Smooth muscle cell (in vitro differentiated cells): ENCODE data around the gene DNAI4. TPM values are rescaled to one million over a fixed set of nuclear protein-coding genes. Genes with fewer than 3 reads are reported as not detected.

Experiments used
- DNase-seq: peaks from one replicate; lab custom pipeline; 2025; ENCODE audit not compliant: unreplicated experiment; lab: John Stamatoyannopoulos, UW
- H2AFZ ChIP-seq: fragments of 200-600 bp; sonication (generic); 2 replicates; pipeline ENCODE4 v1.6.0; 2016; ENCODE audit warnings: antibody characterized with exemption, low read depth, mild to moderate bottlenecking
- H3F3A ChIP-seq: fragments of 200-600 bp; sonication (generic); 2 replicates; pipeline ENCODE4 v1.6.0; 2017; ENCODE audit warnings: antibody characterized with exemption, low read depth
- H3K27ac ChIP-seq: fragments of 200-600 bp; sonication (generic); 2 replicates; pipeline ENCODE4 v1.5.1; 2016; ENCODE audit warnings: low read depth, mild to moderate bottlenecking
- H3K27me3 ChIP-seq: fragments of 200-600 bp; sonication (generic); 2 replicates; pipeline ENCODE4 v1.6.1; 2016; ENCODE audit warnings: low read depth, mild to moderate bottlenecking
- H3K36me3 ChIP-seq: fragments of 200-600 bp; sonication (generic); 2 replicates; pipeline ENCODE4 v1.5.1; 2016; ENCODE audit warnings: low read depth
- H3K4me1 ChIP-seq: fragments of 200-600 bp; sonication (generic); 2 replicates; pipeline ENCODE4 v1.5.1; 2016; ENCODE audit warnings: low read depth
- H3K4me2 ChIP-seq: fragments of 200-600 bp; sonication (generic); 2 replicates; pipeline ENCODE4 v1.6.0; 2016; ENCODE audit warnings: mild to moderate bottlenecking
- H3K4me3 ChIP-seq: fragments of 200-600 bp; sonication (generic); 2 replicates; pipeline ENCODE4 v1.5.1; 2016; ENCODE audit warnings: mild to moderate bottlenecking
- H3K79me2 ChIP-seq: fragments of 200-600 bp; sonication (generic); 2 replicates; pipeline ENCODE4 v1.6.0; 2016; ENCODE audit warnings: low read depth, mild to moderate bottlenecking
- H3K9ac ChIP-seq: fragments of 200-600 bp; sonication (generic); 2 replicates; pipeline ENCODE4 v1.6.0; 2016; ENCODE audit warnings: low read depth
- H3K9me3 ChIP-seq: fragments of 200-600 bp; sonication (generic); replicated peaks from 2 replicates; pipeline ENCODE4 v1.5.1; 2016; ENCODE audit warnings: low read depth
- H4K20me1 ChIP-seq: fragments of 200-600 bp; sonication (generic); 2 replicates; pipeline ENCODE4 v1.6.0; 2016; ENCODE audit warnings: low read depth
- CTCF ChIP-seq: fragments of 200-600 bp; sonication (generic); IDR thresholded peaks from 2 replicates; pipeline ENCODE4 v1.5.1; 2017; ENCODE audit warnings: borderline replicate concordance, mild to moderate bottlenecking, antibody characterized with exemption; ENCODE audit not compliant: insufficient read depth, poor library complexity, severe bottlenecking
- WGBS: methylation state at CpG from one replicate; pipeline ENCODE4 v1.1.7; 2016; ENCODE audit warnings: low lambda C conversion rate; 5-methylcytosine and 5-hydroxymethylcytosine counted together
- polyA plus RNA-seq: library from polyadenylated mRNA; unstranded; fragments of >200 nt; fragmentation: Nextera tagmentation; extraction: Ambion mirVana; gene quantifications from 2 replicates; pipeline ENCODE4 v1.2.1, GENCODE V29; 2016
- total RNA-seq: library from RNA; depleted of rRNA; stranded (reverse); fragments of >200 nt; gene quantifications from 2 replicates; pipeline ENCODE4 v1.2.3, GENCODE V29; 2014

DNAI4 gene
- total and polyA plus RNA-seq, 2 experiments from 2014 or later = 0.63 to 2.2 TPM

- H3K27ac ChIP-seq = peak overlapping the region; percentile 18
- no peaks in the 10 kb centered on the region for H3K9me3 ChIP-seq
- H3K4me1 ChIP-seq = peaks cover 40% of the 10 kb centered on the region
- H3K27me3 ChIP-seq = no peaks in the 10 kb centered on the region
- DNase-seq = no peak
- no peak for TF ChIP-seq CTCF
- peak overlapping the region; percentile 18 for H3K4me2 ChIP-seq
- no peak overlapping the region for H3K4me3 ChIP-seq
- peaks cover 6% of the 10 kb centered on the region for H3F3A ChIP-seq
- no peak overlapping the region for H3K9ac ChIP-seq
- no peak overlapping the region for H2AFZ ChIP-seq
- peaks cover 72% of the 10 kb centered on the region for H3K79me2 ChIP-seq
- H4K20me1 ChIP-seq = peaks cover 13% of the 10 kb centered on the region
- no peaks in the 10 kb centered on the region for H3K36me3 ChIP-seq
These were observed 2.9 kb upstream of the DNAI4 start for GRCh38 chr1:66927528-66927927.

- no peaks in the 10 kb centered on the region for H3K9me3 ChIP-seq
- no peak overlapping the region for H2AFZ ChIP-seq
- peak overlapping the region; percentile 46 for H3K9ac ChIP-seq
- no peak for DNase-seq
- H3K27me3 ChIP-seq = no peaks in the 10 kb centered on the region
- no peaks in the 10 kb centered on the region for H3K36me3 ChIP-seq
- peaks cover 6% of the 10 kb centered on the region for H3F3A ChIP-seq
- whole genome bisulfite sequencing = 4% methylated on average over 9 of the region's 9 CpGs
- peak overlapping the region; percentile 86 for H3K4me3 ChIP-seq
- H3K27ac ChIP-seq = peak overlapping the region; percentile 99
- H3K4me1 ChIP-seq = peaks cover 24% of the 10 kb centered on the region
- no peak for TF ChIP-seq CTCF
- H3K79me2 ChIP-seq = peaks cover 63% of the 10 kb centered on the region
- H4K20me1 ChIP-seq = peaks cover under 1% of the 10 kb centered on the region
- peak overlapping the region; percentile 91 for H3K4me2 ChIP-seq
These were observed 1.3 kb upstream of the DNAI4 start for GRCh38 chr1:66925944-66926343.

GRCh38 chr1:66925558-66925910 is 878 bp upstream of the DNAI4 start:
- Histone ChIP-seq H3K36me3 (no peaks in the 10 kb centered on the region), H3K4me1 (peaks cover 24% of the 10 kb centered on the region), H3K4me2 (peak overlapping the region; percentile 91), H3K27ac (peak overlapping the region; percentile 99), H3K4me3 (peak overlapping the region; percentile 86), H2AFZ (no peak overlapping the region), H4K20me1 (no peaks in the 10 kb centered on the region), H3K9ac (peak overlapping the region; percentile 46), H3K9me3 (no peaks in the 10 kb centered on the region), H3F3A (peaks cover 6% of the 10 kb centered on the region), H3K27me3 (no peaks in the 10 kb centered on the region), H3K79me2 (peaks cover 61% of the 10 kb centered on the region)
- DNase-seq = no peak
- TF ChIP-seq CTCF = no peak
- WGBS = 1% methylated on average over 11 of the region's 11 CpGs

- DNase-seq = no peak
- Histone ChIP-seq H3K27ac (no peak overlapping the region), H3K36me3 (no peaks in the 10 kb centered on the region), H2AFZ (no peak overlapping the region), H3K9ac (no peak overlapping the region), H4K20me1 (no peaks in the 10 kb centered on the region), H3K79me2 (peaks cover 28% of the 10 kb centered on the region), H3K4me1 (peaks cover 16% of the 10 kb centered on the region), H3K4me3 (no peak overlapping the region), H3K9me3 (no peaks in the 10 kb centered on the region), H3K4me2 (no peak overlapping the region), H3K27me3 (no peaks in the 10 kb centered on the region), H3F3A (no peaks in the 10 kb centered on the region)
- WGBS = 97% methylated on average over 2 of the region's 2 CpGs
- no peak for TF ChIP-seq CTCF
These were observed 4.1 kb downstream of the DNAI4 start for GRCh38 chr1:66920543-66920942.
